RWPE1 (cell line): Measurements from ENCODE around the gene INHBB.

Experiments used
- CTCF ChIA-PET: fragments of 350-600 bp; sonication (Branson Sonifier 250); formaldehyde crosslinking; extraction: SDS; loops from one replicate; lab custom pipeline; 2021; lab: Yijun Ruan, JAX
- POLR2A ChIA-PET: fragments of 400-600 bp; formaldehyde crosslinking; extraction: SDS; loops from one replicate; lab custom pipeline; 2020; ENCODE audit warnings: antibody characterized with exemption; ENCODE audit not compliant: low non-redundant PET; lab: Yijun Ruan, JAX
- DNase-seq: peaks from one replicate; pipeline ENCODE4 v3.0.0; 2012; ENCODE audit warnings: low spot score
- H3K27ac ChIP-seq: fragments of 450-650 bp; 2 replicates; pipeline ENCODE4 v1.5.1; 2017
- CTCF ChIP-seq: fragments of 450-650 bp; conservative IDR thresholded peaks from 2 replicates; pipeline ENCODE4 v1.5.1; 2017; ENCODE audit warnings: low read depth, mild to moderate bottlenecking

The INHBB gene

GRCh38 chr2:120346026-120346666 lies at the start of gene INHBB:
Gene INHBB (plus strand): TSS chr2:120346136. CDS start chr2:120346189, 53 bp downstream.
- CTCF ChIA-PET, result interaction anchor here (1.2 kb wide), 1 partner anchor 207 kb away, joined by 4 read pairs; no protein-coding TSS in a partner anchor
- TF ChIP-seq CTCF, result no peak
- DNase-seq, result no peak
- no peak within 1 kb of the TSS for H3K27ac ChIP-seq
- POLR2A ChIA-PET, result no interaction called here

GRCh38 chr2:120298173-120298835 lies 47.6 kb upstream of the INHBB start:
- TF ChIP-seq CTCF, result no peak
- ChIA-PET CTCF (no interaction called here), POLR2A (no interaction called here)
- no peak for DNase-seq
- no peak overlapping the region for H3K27ac ChIP-seq

- POLR2A ChIA-PET, result no interaction called here
- TF ChIP-seq CTCF, result no peak
- H3K27ac ChIP-seq, result no peak overlapping the region
- no peak for DNase-seq
- CTCF ChIA-PET, result no interaction called here
Measured at GRCh38 chr2:120299004-120299403, 46.9 kb upstream of the INHBB start.

GRCh38 chr2:120299561-120299960 lies 46.4 kb upstream of the INHBB start:
- ChIA-PET POLR2A (no interaction called here), CTCF (no interaction called here)
- no peak for TF ChIP-seq CTCF
- H3K27ac ChIP-seq, result no peak overlapping the region
- no peak for DNase-seq

GRCh38 chr2:120300385-120300784 lies 45.6 kb upstream of the INHBB start:
- DNase-seq, result no peak
- TF ChIP-seq CTCF, result no peak
- CTCF ChIA-PET, result no interaction called here
- POLR2A ChIA-PET, result no interaction called here
- no peak overlapping the region for H3K27ac ChIP-seq

- POLR2A ChIA-PET, result no interaction called here
- CTCF ChIA-PET, result no interaction called here
- no peak for TF ChIP-seq CTCF
- no peak overlapping the region for H3K27ac ChIP-seq
- no peak for DNase-seq
Measured at GRCh38 chr2:120301284-120301683, 44.7 kb upstream of the INHBB start.
